HepG2 (cell line): ENCODE data around the gene GOLGA3. TPM values are rescaled to one million over a fixed set of nuclear protein-coding genes. Genes with fewer than 3 reads are reported as not detected.

Experiments
- DZIP1 ChIP-seq: sonication (generic); formaldehyde crosslinking; IDR thresholded peaks from 2 replicates; pipeline ENCODE4 v1.5.0; 2020; ENCODE audit warnings: mild to moderate bottlenecking, missing genetic modification reagents
- HES4 ChIP-seq: sonication (generic); formaldehyde crosslinking; IDR thresholded peaks from 2 replicates; pipeline ENCODE4 v1.9.0; 2021; ENCODE audit warnings: mild to moderate bottlenecking, missing genetic modification reagents, borderline replicate concordance
- NCOA5 ChIP-seq: sonication (generic); formaldehyde crosslinking; IDR thresholded peaks from 2 replicates; pipeline ENCODE4 v1.4.0; 2020; ENCODE audit warnings: missing genetic modification reagents
- NFIB ChIP-seq: sonication (generic); formaldehyde crosslinking; IDR thresholded peaks from 2 replicates; pipeline ENCODE4 v1.9.0; 2021; ENCODE audit warnings: missing genetic modification reagents, mild to moderate bottlenecking, borderline replicate concordance
- RARG ChIP-seq: sonication (generic); formaldehyde crosslinking; IDR thresholded peaks from 2 replicates; pipeline ENCODE4 v1.4.0; 2020; ENCODE audit warnings: low read depth, mild to moderate bottlenecking, missing genetic modification reagents
- RXRA ChIP-seq: sonication (generic); formaldehyde crosslinking; IDR thresholded peaks from 2 replicates; pipeline ENCODE4 v1.5.1; 2020; ENCODE audit warnings: missing genetic modification reagents
- SP1 ChIP-seq, 2 experiments: fragments of 450-650 bp in 1 of 2; sonication (generic) in 1 of 2; formaldehyde crosslinking in 1 of 2; IDR thresholded peaks; 2 replicates each; pipeline versions ENCODE4 v1.4.0 to v1.6.1; 2016 to 2020; ENCODE audit warnings: missing genetic modification reagents in 1 of 2
- TEF ChIP-seq: sonication (generic); formaldehyde crosslinking; IDR thresholded peaks from 2 replicates; pipeline ENCODE4 v1.5.0; 2020; ENCODE audit warnings: missing genetic modification reagents
- ZNF232 ChIP-seq: sonication (generic); formaldehyde crosslinking; IDR thresholded peaks from 2 replicates; pipeline ENCODE4 v1.4.0; 2020; ENCODE audit warnings: missing genetic modification reagents, borderline replicate concordance
- ZNF3 ChIP-seq: IDR thresholded peaks from 2 replicates; pipeline ENCODE4 v1.7.0; 2017; ENCODE audit warnings: inconsistent platforms
- ZNF580 ChIP-seq: IDR thresholded peaks from 2 replicates; pipeline ENCODE4 v1.6.1; 2016; ENCODE audit warnings: low read depth, borderline replicate concordance
- ZSCAN31 ChIP-seq: sonication (generic); formaldehyde crosslinking; IDR thresholded peaks from 2 replicates; pipeline ENCODE4 v1.5.0; 2020; ENCODE audit warnings: low read depth, mild to moderate bottlenecking, missing genetic modification reagents
- ZZZ3 ChIP-seq: sonication (generic); formaldehyde crosslinking; IDR thresholded peaks from 2 replicates; pipeline ENCODE4 v1.4.0; 2020; ENCODE audit warnings: missing genetic modification reagents, mild to moderate bottlenecking, borderline replicate concordance
- polyA plus RNA-seq, 8 experiments: library from polyadenylated mRNA; depleted of rRNA in 3 of 8; stranded (reverse) in 7 of 8; unstranded in 1 of 8; fragments of >200 nt; fragmentation: Illumina TruSeq in 4 of 8; extraction: Trizol in 4 of 8; gene quantifications; 2 replicates each; pipeline versions ENCODE4 v1.2.1 to v1.2.3, GENCODE V29; 2011 to 2016; ENCODE audit warnings: low read depth in 4 of 8, missing spikeins in 1 of 8, mixed read lengths in 1 of 8; ENCODE audit not compliant: insufficient read depth in 1 of 8
- total RNA-seq, 5 experiments: library from RNA; depleted of rRNA; stranded (reverse); fragments of >200 nt; fragmentation: Illumina TruSeq; extraction: Trizol; gene quantifications; 2 replicates each; pipeline ENCODE4 v1.2.3, GENCODE V29; 2016; ENCODE audit warnings: low read depth in 1 of 5
- TF ChIP-seq, protein P1 (sequence below): sonication (generic); formaldehyde crosslinking; IDR thresholded peaks from 2 replicates; pipeline ENCODE4 v1.5.0; 2020; ENCODE audit warnings: mild to moderate bottlenecking, missing genetic modification reagents
- TF ChIP-seq, protein P2 (sequence below): sonication (generic); formaldehyde crosslinking; conservative IDR thresholded peaks from 2 replicates; pipeline ENCODE4 v1.8.0; 2022; ENCODE audit warnings: missing genetic modification reagents
- TF ChIP-seq, protein P3 (sequence below): sonication (generic); formaldehyde crosslinking; IDR thresholded peaks from 2 replicates; pipeline ENCODE4 v1.4.0; 2020; ENCODE audit warnings: mild to moderate bottlenecking, low read depth, missing genetic modification reagents

GOLGA3 gene
- total and polyA plus RNA-seq, 2 of the 13 experiments (the other 11 are each of a cell fraction or from before 2014, with no cell fraction given): 22.0 to 43.0 TPM

DNA sequence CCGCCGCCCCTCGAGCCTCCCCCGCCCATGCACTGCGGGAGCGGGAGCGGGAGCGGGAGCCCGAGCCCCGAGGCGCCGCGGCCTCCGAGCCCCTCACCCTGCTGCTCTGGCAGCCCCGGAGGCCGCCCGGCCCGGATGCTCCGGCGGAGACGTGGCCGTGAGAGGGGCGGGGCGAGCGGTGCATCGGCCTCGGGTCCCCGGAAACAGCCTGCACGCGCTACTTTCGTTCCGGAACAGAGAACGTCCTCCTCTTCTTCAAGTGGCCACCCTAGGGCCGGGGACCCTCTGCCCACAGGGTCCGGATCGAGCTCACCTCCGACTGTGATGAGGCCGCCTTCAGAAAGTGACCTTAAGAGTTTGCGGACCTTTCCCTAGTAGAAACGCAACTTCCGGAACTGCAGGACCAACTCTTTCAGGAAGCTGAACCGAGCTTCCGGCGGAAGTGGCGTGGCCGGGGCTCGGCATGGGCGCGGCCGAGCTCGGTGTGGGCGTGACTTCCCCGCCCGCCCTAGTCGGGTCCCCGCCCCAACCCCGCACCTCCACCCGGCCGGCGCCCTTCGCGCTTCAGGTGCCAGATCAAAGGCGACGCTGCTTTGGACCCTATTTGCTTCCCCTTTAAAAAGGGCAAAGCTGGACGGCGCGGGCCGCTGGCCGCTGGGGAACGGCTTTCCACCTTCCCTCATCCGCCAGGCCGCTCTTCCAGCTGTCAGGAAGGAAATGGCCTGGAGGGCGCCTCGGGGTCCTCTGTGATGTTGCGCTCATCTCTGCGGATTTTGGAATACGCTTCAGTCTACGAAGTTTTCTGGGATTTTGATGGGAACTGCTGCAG, at the start of gene GOLGA3 (continued):
- peak; percentile 62; the same call in 1 of the 2 replicates for TF ChIP-seq DZIP1 (CRISPR knock-in tag)
- TF ChIP-seq ZZZ3: peak; percentile 71
- TF ChIP-seq NCOA5 (CRISPR knock-in tag): no peak
- no peak for TF ChIP-seq HES4 (CRISPR knock-in tag)
- TF ChIP-seq ZNF232 (CRISPR knock-in tag): peak; percentile 67; the same call in 1 of the 2 replicates
- TF ChIP-seq ZSCAN31 (CRISPR knock-in tag): no peak; the same call in 1 of the 2 replicates
- TF ChIP-seq TEF (CRISPR knock-in tag): no peak; the same call in 1 of the 2 replicates
- TF ChIP-seq SP1 (IDR thresholded peaks at IDR 0.05): no peak
- peak; percentile 90 for TF ChIP-seq SP1 (CRISPR knock-in tag; IDR thresholded peaks at IDR 0.05)
- TF ChIP-seq, protein P1, sequence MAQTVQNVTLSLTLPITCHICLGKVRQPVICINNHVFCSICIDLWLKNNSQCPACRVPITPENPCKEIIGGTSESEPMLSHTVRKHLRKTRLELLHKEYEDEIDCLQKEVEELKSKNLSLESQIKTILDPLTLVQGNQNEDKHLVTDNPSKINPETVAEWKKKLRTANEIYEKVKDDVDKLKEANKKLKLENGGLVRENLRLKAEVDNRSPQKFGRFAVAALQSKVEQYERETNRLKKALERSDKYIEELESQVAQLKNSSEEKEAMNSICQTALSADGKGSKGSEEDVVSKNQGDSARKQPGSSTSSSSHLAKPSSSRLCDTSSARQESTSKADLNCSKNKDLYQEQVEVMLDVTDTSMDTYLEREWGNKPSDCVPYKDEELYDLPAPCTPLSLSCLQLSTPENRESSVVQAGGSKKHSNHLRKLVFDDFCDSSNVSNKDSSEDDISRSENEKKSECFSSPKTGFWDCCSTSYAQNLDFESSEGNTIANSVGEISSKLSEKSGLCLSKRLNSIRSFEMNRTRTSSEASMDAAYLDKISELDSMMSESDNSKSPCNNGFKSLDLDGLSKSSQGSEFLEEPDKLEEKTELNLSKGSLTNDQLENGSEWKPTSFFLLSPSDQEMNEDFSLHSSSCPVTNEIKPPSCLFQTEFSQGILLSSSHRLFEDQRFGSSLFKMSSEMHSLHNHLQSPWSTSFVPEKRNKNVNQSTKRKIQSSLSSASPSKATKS (CRISPR knock-in tag): no peak
- TF ChIP-seq ZNF3 (CRISPR knock-in tag): no peak; the same call in 1 of the 2 replicates
- no peak for TF ChIP-seq RARG
- TF ChIP-seq, protein P2, sequence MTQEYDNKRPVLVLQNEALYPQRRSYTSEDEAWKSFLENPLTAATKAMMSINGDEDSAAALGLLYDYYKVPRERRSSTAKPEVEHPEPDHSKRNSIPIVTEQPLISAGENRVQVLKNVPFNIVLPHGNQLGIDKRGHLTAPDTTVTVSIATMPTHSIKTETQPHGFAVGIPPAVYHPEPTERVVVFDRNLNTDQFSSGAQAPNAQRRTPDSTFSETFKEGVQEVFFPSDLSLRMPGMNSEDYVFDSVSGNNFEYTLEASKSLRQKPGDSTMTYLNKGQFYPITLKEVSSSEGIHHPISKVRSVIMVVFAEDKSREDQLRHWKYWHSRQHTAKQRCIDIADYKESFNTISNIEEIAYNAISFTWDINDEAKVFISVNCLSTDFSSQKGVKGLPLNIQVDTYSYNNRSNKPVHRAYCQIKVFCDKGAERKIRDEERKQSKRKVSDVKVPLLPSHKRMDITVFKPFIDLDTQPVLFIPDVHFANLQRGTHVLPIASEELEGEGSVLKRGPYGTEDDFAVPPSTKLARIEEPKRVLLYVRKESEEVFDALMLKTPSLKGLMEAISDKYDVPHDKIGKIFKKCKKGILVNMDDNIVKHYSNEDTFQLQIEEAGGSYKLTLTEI (CRISPR knock-in tag): no peak
- no peak; the same call in 1 of the 2 replicates for TF ChIP-seq ZNF580
- no peak for TF ChIP-seq NFIB
- TF ChIP-seq RXRA (CRISPR knock-in tag): no peak
- TF ChIP-seq, protein P3, sequence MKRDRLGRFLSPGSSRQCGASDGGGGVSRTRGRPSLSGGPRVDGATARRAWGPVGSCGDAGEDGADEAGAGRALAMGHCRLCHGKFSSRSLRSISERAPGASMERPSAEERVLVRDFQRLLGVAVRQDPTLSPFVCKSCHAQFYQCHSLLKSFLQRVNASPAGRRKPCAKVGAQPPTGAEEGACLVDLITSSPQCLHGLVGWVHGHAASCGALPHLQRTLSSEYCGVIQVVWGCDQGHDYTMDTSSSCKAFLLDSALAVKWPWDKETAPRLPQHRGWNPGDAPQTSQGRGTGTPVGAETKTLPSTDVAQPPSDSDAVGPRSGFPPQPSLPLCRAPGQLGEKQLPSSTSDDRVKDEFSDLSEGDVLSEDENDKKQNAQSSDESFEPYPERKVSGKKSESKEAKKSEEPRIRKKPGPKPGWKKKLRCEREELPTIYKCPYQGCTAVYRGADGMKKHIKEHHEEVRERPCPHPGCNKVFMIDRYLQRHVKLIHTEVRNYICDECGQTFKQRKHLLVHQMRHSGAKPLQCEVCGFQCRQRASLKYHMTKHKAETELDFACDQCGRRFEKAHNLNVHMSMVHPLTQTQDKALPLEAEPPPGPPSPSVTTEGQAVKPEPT: peak; percentile 87; the same call in 1 of the 2 replicates
